GM21390 (cell line): Measurements from ENCODE around the gene PFKM.
A peak's percentile ranks its signal among the peaks of the same experiment; 100 is the strongest.

ENCODE experiments used
- ATAC-seq: cut with Tn5 transposase; IDR thresholded peaks from one replicate; pipeline ENCODE4 v1.9.1; 2021; ENCODE audit not compliant: unreplicated experiment

PFKM gene

DNA sequence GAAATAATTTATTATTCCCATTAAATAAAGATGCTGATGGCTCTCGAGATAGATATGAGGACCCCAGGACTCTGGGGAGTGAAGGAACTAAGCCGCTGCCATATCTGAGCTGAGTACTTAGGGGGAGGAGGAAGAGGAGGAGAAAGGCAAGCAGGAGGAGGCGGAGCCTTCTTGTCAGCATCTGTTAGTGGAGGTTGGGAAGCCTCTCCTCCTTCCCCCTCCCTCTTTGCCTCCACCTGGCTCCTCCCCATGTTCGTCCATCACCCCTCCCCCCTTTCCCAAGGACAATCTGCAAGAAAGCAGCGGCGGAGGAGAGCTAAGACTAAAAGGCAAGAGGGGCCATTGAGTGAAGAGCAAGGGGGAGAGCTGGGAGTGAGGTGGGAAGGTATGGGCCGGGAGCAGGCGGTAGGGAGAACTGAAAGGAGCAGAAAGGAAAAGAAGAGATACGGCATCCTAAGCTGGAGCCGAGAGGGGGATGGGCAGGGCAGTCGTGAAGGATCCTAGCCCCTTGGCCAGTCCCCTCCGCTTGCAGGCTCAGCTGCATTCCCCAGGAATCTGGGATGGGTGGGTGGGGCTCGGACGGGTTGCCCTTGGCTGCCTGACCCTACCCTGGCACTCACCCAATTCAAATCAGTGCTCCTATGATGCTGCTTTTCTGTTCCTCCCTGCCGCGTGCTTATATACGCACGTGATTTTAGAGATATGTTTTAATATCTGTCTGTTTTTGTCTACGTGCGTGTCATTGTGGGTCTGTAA is at the start of gene PFKM:
TSS of gene PFKM (plus strand) at position 287 of the 756 bp plus-strand sequence. CDS start 3,411 bp downstream, outside the sequence.
- ATAC-seq: peak; percentile 99

DNA sequence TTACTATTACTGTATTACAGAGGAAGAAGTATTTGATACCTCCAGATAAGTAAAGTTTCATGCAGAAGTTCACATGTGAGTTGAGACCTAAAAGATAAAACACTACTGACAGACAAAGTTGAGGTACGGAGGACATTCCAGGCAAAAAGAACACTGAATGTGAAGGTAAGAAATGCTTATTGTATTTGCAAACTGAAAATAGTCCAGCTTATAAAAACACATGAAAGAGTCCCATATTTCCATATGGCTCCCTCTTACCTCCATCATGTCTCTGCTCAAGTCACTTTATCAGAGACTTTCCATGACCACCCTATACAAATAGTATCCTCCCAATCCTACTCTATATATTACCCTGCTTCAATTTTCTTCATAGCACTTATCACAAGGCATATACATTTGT is 49.1 kb upstream of the PFKM start:
- ATAC-seq: no peak

- no peak for ATAC-seq
Measured at GRCh38 chr12:48070731-48071130, 48.4 kb upstream of the PFKM start.

DNA sequence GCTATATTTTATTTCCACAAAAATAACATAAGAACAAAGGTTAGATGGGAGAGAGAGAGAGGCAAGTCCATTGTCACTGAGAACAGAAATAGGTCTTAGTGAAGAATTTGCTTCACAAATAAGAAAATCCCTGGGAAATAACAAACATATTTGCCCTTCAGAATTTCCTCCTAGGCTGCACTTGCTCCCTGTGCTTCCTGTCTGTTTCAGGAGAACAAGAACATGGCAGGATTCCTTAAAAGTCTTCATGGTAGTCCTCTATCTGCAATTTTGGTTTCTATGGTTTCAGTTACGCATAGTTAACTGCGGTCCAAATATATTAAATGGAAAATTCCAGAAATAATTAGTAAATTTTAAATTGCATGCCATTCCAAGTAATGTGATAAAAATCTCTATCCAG is 47.4 kb upstream of the PFKM start:
- no peak for ATAC-seq

DNA sequence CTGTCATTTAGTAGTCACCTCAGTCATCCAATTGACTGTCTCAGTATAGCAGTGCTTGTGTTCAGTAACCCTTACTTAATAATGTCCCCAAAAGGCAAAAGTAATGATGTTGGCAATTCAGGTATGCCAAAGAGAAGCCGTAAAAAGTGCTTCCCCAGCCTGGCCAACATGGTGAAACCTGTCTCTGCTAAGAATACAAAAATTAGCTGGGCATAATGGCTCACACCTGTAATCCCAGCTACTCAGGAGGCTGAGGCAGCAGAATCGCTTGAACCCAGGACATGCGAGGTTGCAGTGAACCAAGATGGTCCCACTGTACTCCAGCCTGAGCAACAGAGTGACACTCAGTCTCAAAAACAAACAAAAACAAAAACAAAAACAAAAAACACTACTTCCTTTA is 46.9 kb upstream of the PFKM start:
- ATAC-seq: no peak

DNA sequence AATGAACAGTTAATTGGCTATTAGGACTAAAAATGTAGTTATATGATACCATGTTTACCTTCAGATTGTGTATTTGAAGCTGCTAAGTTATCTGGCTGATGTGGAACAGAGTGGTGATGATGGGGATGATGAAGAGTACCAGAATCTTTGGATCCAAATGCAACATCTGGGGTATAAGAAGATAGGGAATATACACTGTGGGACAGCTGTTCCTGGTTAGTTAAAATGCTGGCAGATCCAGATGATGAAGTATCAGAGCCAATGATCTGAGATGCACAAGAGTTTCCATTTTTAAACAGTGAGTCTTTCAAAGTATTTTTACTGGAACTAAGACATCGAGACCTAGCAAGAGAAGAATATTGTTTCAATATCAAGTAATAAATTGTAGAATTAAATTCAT is 44.9 kb upstream of the PFKM start:
- no peak for ATAC-seq

- no peak for ATAC-seq
Measured at GRCh38 chr12:48075832-48076231, 43.3 kb upstream of the PFKM start.

- no peak for ATAC-seq
Measured at GRCh38 chr12:48077111-48077510, 42.1 kb upstream of the PFKM start.

DNA sequence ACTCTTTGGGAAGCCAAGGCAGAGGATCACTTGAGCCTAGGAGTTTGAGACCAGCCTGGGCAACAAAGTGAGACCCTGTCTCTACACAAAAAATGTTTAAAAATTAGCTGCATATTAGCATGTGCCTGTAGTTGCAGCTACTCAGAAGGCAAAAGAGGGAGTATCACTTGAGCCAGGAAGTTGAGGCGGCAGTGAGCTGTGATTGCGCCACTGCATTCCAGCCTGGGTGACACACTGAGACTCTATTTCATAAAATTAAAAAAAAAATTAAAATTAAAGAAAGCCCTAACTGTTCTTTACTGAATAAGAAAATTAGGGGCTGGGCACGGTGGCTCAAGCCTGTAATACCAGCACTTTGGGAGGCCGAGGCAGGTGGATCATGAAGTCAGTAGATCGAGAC is 40.3 kb upstream of the PFKM start:
- ATAC-seq: no peak

DNA sequence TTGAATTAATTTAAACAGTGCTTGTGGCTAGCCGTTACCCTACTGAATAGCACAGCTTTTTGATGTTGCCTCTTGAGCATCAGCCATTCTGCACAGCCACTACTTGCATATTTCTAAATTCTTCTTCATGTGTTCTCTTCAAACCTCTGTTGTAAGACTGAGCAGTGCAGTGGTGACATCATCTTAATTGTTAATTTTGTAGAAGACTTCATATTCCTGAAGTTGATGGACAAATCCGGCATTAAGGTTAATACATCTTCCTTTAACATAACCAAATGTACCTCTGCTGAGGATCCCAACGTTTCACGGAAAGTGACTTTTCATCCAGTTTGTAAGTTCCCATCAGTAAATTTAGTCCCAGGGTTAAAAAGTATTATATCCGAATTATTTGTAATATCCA is 38.9 kb upstream of the PFKM start:
- no peak for ATAC-seq

DNA sequence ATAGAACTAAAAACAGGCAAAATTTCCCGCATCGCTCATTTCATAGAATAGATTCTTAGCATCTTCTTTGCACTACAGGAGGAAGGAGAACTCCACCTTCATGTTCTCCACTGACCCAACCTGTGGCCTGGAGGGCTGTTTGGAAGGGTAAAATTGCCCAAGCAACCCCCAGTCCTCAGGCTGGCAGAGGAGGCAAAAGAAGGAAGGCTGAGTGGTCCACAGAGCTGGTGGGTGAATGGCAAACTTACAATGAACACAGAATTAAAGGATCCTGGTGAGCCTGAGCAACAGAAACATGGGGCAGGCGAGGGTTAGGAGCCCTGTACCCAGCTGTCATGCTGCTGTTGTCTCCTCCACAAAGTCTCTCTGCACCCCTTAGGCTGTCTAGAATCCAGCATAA is 38.3 kb upstream of the PFKM start:
- no peak for ATAC-seq

GRCh38 chr12:48084066-48084465 is 35.1 kb upstream of the PFKM start:
- ATAC-seq: no peak

GRCh38 chr12:48084841-48085460 is 34.2 kb upstream of the PFKM start:
- no peak for ATAC-seq

DNA sequence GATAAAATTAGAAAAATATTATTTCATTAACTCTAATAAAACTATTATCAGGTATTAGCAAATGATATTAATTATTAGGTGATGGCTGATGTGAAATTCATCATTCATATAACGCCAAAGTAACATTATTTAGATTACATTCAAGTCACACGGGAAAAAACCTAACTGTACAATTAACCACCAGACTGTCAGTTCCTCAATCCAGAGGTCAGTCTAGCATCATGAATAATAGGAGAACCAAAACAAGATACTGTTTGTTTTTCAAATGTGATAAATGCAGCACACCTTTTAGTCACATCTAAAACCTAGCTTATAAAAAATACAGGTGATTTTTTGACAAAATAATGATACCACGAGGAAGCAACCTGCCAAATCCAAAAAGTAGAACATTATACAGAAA is 32.8 kb upstream of the PFKM start:
- ATAC-seq: no peak

GRCh38 chr12:48092611-48093010 is 26.6 kb upstream of the PFKM start:
- no peak for ATAC-seq

- ATAC-seq: no peak
Measured at GRCh38 chr12:48104531-48104930, 14.6 kb upstream of the PFKM start.

DNA sequence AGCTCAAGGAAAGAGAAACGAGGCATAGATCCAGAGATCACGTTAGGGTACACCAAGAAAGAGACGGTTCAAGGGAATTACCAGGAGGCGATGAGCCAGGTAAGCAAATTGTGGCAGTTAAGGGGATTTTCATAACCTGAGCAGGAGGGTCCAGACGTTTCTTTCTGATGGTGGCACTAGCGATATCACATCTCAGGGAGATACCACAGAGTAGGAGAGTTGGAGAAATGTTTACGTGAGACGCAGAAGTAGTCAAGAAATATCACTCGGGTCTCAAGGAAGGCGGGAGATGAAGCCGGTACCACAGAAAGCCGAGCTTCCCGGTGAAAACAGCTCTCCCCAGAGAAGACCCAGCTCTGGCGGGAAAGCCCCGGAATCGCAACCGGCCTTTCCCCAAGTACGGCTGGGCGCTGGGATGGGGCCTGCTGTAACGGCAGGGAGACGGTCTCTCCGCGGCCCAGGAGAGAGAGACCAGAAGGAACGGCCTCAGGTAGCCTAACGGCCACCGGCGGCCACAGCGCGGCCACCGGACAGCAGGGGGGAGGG is 13.8 kb upstream of the PFKM start:
- peak; percentile 17 for ATAC-seq

- ATAC-seq: peak; percentile 68
Measured at GRCh38 chr12:48105867-48106680, 13.1 kb upstream of the PFKM start, which contains the start of gene SENP1. Gene SENP1 (minus strand): TSS chr12:48106079. CDS start chr12:48101472, 4,607 bp downstream.

GRCh38 chr12:48106681-48107613 is 12.2 kb upstream of the PFKM start:
- no peak for ATAC-seq

DNA sequence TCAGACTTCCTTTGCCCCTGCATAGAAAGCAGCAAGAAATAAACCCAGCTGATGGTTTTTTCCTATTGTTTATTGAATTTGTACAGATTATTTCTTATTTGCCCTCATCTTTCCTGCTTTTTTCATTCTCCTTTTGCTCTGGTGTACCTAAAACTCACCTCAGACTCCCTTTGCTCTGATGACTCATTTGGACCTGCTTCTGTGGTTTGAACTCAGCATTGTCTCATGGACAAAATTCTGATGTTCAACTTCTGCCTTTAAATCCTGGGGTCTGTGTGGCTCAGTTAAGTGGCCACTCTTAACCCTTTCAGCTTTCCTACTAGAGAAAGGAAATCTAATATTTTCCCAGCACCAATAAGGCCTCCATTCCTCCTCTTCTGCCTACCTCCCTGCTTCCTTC is 9.7 kb upstream of the PFKM start:
- no peak for ATAC-seq
